ENCODE results near the gene ANGPTL2.

The ANGPTL2 gene

DNA sequence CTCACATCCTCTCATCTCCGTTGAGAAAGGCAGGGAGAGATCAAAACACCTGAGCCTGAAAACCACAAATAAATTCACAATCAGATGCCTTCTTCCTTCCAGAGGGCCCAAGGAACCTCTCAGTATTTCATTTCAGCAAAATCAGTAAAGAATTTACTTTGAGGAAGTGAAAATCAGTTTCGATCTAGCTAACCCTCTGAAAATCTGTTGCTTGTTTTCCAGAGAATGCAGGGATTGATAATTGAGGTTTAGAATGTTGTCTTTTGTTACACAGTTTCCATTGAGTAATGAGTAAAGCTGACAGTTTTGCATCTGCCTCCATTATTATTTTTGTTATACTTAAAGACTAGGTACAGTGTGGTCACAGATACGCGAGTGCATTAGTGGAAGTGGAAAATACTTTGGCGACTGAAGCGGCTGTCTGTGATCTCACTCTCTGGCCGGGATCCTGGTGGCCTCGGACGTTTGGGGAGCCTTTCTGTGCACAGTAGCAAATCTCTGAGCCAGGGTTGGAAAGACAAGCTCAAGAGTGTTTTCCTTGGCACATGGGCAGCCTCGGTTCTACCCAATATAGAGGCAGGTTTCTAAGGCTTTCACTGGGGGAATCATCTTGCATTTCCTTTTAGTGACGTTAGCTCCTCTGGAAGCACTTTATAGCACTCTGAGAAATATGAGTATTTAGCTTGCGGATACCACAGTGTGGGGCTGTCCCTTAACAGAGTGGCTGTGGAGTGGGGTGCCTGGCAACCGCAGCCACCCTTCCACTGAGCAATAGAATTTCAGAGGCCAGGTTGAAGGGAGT, 32.2 kb upstream of the ANGPTL2 start:
- Histone ChIP-seq H3K27me3 (ENCODE audit: insufficient read depth, low read length) (no peaks in the 10 kb centered on the region), H3K4me1 (ENCODE audit: insufficient read depth, low read length, severe bottlenecking) (no peaks in the 10 kb centered on the region), H3K79me2 (ENCODE audit: insufficient read depth, low read length) (no peaks in the 10 kb centered on the region), H3K4me2 (ENCODE audit: low read length) (no peak overlapping the region), H2AFZ (ENCODE audit: low read length) (no peak overlapping the region), H4K20me1 (ENCODE audit: insufficient read depth, low read length) (no peaks in the 10 kb centered on the region), H3K9me2 (ENCODE audit: low read depth, low read length) (no peaks in the 10 kb centered on the region), H3F3A (ENCODE audit: insufficient read depth, low read length) (no peaks in the 10 kb centered on the region), H3K9ac (ENCODE audit: low read length) (no peak overlapping the region), H3K27ac (ENCODE audit: low read depth, low read length, poor library complexity, severe bottlenecking) (no peak overlapping the region), H3K9me3 (ENCODE audit: low read length) (no peaks in the 10 kb centered on the region), H3K36me3 (ENCODE audit: insufficient read depth, low read length) (no peaks in the 10 kb centered on the region), H3K4me3 (ENCODE audit: low read depth, low read length, poor library complexity, severe bottlenecking) (no peak overlapping the region)
- TF ChIP-seq CTCF (IDR thresholded peaks at IDR 0.05; ENCODE audit: low read length), result no peak

- no peaks in the 10 kb centered on the region for H4K20me1 ChIP-seq (ENCODE audit: insufficient read depth, low read length)
- H3K9me3 ChIP-seq (ENCODE audit: low read length), result no peaks in the 10 kb centered on the region
- no peak for TF ChIP-seq EZH2 (IDR thresholded peaks at IDR 0.05; ENCODE audit: borderline replicate concordance, low read length)
- TF ChIP-seq CTCF (IDR thresholded peaks at IDR 0.05; ENCODE audit: low read length), result no peak
- no peaks in the 10 kb centered on the region for H3K9me2 ChIP-seq (ENCODE audit: low read depth, low read length)
- no peak overlapping the region for H3K9ac ChIP-seq (ENCODE audit: low read length)
- no peak overlapping the region for H3K4me2 ChIP-seq (ENCODE audit: low read length)
- no peaks in the 10 kb centered on the region for H3F3A ChIP-seq (ENCODE audit: insufficient read depth, low read length)
- H3K27me3 ChIP-seq (ENCODE audit: insufficient read depth, low read length), result no peaks in the 10 kb centered on the region
- H3K79me2 ChIP-seq (ENCODE audit: insufficient read depth, low read length), result no peaks in the 10 kb centered on the region
- H2AFZ ChIP-seq (ENCODE audit: low read length), result no peak overlapping the region
- H3K36me3 ChIP-seq (ENCODE audit: insufficient read depth, low read length), result no peaks in the 10 kb centered on the region
- no peak overlapping the region for H3K4me3 ChIP-seq (ENCODE audit: low read depth, low read length, poor library complexity, severe bottlenecking)
- H3K4me1 ChIP-seq (ENCODE audit: insufficient read depth, low read length, severe bottlenecking), result no peaks in the 10 kb centered on the region
- H3K27ac ChIP-seq (ENCODE audit: low read depth, low read length, poor library complexity, severe bottlenecking), result no peak overlapping the region
Measured at GRCh38 chr9:127154003-127154389, 31.6 kb upstream of the ANGPTL2 start.

- Histone ChIP-seq H3K9me3 (ENCODE audit: low read length) (no peaks in the 10 kb centered on the region), H3K4me1 (ENCODE audit: insufficient read depth, low read length, severe bottlenecking) (no peaks in the 10 kb centered on the region), H2AFZ (ENCODE audit: low read length) (no peak overlapping the region), H3K79me2 (ENCODE audit: insufficient read depth, low read length) (no peaks in the 10 kb centered on the region), H3K36me3 (ENCODE audit: insufficient read depth, low read length) (no peaks in the 10 kb centered on the region), H3F3A (ENCODE audit: insufficient read depth, low read length) (no peaks in the 10 kb centered on the region), H3K9ac (ENCODE audit: low read length) (no peak overlapping the region), H3K9me2 (ENCODE audit: low read depth, low read length) (no peaks in the 10 kb centered on the region), H3K27me3 (ENCODE audit: insufficient read depth, low read length) (no peaks in the 10 kb centered on the region), H3K4me2 (ENCODE audit: low read length) (no peak overlapping the region), H3K4me3 (ENCODE audit: low read depth, low read length, poor library complexity, severe bottlenecking) (no peak overlapping the region), H4K20me1 (ENCODE audit: insufficient read depth, low read length) (no peaks in the 10 kb centered on the region), H3K27ac (ENCODE audit: low read depth, low read length, poor library complexity, severe bottlenecking) (no peak overlapping the region)
- TF ChIP-seq CTCF (IDR thresholded peaks at IDR 0.05; ENCODE audit: low read length) (no peak), EZH2 (IDR thresholded peaks at IDR 0.05; ENCODE audit: borderline replicate concordance, low read length) (no peak)
Measured at GRCh38 chr9:127153501-127153900, 31.1 kb upstream of the ANGPTL2 start.
